HepG2 (cell line): ENCODE results near the gene SMIM41. TPM values are rescaled to one million over a fixed set of nuclear protein-coding genes. Genes with fewer than 3 reads are reported as not detected.

ENCODE experiments used
- HOXA3 ChIP-seq: sonication (generic); formaldehyde crosslinking; IDR thresholded peaks from 2 replicates; pipeline ENCODE4 v1.5.0; 2020; ENCODE audit warnings: missing genetic modification reagents
- HOXA5 ChIP-seq: sonication (generic); formaldehyde crosslinking; IDR thresholded peaks from 2 replicates; pipeline ENCODE4 v1.4.0; 2020; ENCODE audit warnings: missing genetic modification reagents
- MTF1 ChIP-seq: sonication (generic); formaldehyde crosslinking; IDR thresholded peaks from 2 replicates; pipeline ENCODE4 v1.5.0; 2020; ENCODE audit warnings: missing genetic modification reagents
- SOX5 ChIP-seq: IDR thresholded peaks from 2 replicates; pipeline ENCODE4 v1.6.1; 2016; ENCODE audit warnings: borderline replicate concordance
- TBP ChIP-seq: sonication (generic); formaldehyde crosslinking; IDR thresholded peaks from 2 replicates; pipeline ENCODE4 v1.5.0; 2020; ENCODE audit warnings: missing genetic modification reagents
- XRCC5 ChIP-seq: fragments of 200-400 bp; formaldehyde crosslinking; optimal IDR thresholded peaks from 2 replicates; pipeline ENCODE3; 2017; ENCODE audit warnings: mild to moderate bottlenecking, low read length
- ZFP62 ChIP-seq: sonication (generic); formaldehyde crosslinking; IDR thresholded peaks from 2 replicates; pipeline ENCODE4 v1.4.0; 2020; ENCODE audit warnings: missing genetic modification reagents
- polyA plus RNA-seq, 8 experiments: library from polyadenylated mRNA; depleted of rRNA in 3 of 8; stranded (reverse) in 7 of 8; unstranded in 1 of 8; fragments of >200 nt; fragmentation: Illumina TruSeq in 4 of 8; extraction: Trizol in 4 of 8; gene quantifications; 2 replicates each; pipeline versions ENCODE4 v1.2.1 to v1.2.3, GENCODE V29; 2011 to 2016; ENCODE audit warnings: low read depth in 4 of 8, missing spikeins in 1 of 8, mixed read lengths in 1 of 8; ENCODE audit not compliant: insufficient read depth in 1 of 8
- total RNA-seq, 5 experiments: library from RNA; depleted of rRNA; stranded (reverse); fragments of >200 nt; fragmentation: Illumina TruSeq; extraction: Trizol; gene quantifications; 2 replicates each; pipeline ENCODE4 v1.2.3, GENCODE V29; 2016; ENCODE audit warnings: low read depth in 1 of 5
- TF ChIP-seq, protein P1 (sequence below): sonication (generic); formaldehyde crosslinking; IDR thresholded peaks from 2 replicates; pipeline ENCODE4 v1.9.0; 2021; ENCODE audit warnings: mild to moderate bottlenecking, missing genetic modification reagents
- TF ChIP-seq, protein P2 (sequence below): sonication (generic); formaldehyde crosslinking; IDR thresholded peaks from 2 replicates; pipeline ENCODE4 v1.8.1; 2022; ENCODE audit warnings: mild to moderate bottlenecking, missing genetic modification reagents
- TF ChIP-seq, protein P3 (sequence below): sonication (generic); formaldehyde crosslinking; IDR thresholded peaks from 2 replicates; pipeline ENCODE4 v1.5.1; 2020; ENCODE audit warnings: mild to moderate bottlenecking, missing genetic modification reagents, moderate library complexity
- TF ChIP-seq, protein P4 (sequence below): sonication (generic); formaldehyde crosslinking; IDR thresholded peaks from 2 replicates; pipeline ENCODE4 v1.4.0; 2020; ENCODE audit warnings: missing genetic modification reagents
- TF ChIP-seq, protein P5 (sequence below): sonication (generic); formaldehyde crosslinking; IDR thresholded peaks from 2 replicates; pipeline ENCODE4 v1.4.0; 2020; ENCODE audit warnings: mild to moderate bottlenecking, missing genetic modification reagents

SMIM41 gene
- total and polyA plus RNA-seq, 2 of the 13 experiments (the other 11 are each of a cell fraction or from before 2014, with no cell fraction given): not detected

DNA sequence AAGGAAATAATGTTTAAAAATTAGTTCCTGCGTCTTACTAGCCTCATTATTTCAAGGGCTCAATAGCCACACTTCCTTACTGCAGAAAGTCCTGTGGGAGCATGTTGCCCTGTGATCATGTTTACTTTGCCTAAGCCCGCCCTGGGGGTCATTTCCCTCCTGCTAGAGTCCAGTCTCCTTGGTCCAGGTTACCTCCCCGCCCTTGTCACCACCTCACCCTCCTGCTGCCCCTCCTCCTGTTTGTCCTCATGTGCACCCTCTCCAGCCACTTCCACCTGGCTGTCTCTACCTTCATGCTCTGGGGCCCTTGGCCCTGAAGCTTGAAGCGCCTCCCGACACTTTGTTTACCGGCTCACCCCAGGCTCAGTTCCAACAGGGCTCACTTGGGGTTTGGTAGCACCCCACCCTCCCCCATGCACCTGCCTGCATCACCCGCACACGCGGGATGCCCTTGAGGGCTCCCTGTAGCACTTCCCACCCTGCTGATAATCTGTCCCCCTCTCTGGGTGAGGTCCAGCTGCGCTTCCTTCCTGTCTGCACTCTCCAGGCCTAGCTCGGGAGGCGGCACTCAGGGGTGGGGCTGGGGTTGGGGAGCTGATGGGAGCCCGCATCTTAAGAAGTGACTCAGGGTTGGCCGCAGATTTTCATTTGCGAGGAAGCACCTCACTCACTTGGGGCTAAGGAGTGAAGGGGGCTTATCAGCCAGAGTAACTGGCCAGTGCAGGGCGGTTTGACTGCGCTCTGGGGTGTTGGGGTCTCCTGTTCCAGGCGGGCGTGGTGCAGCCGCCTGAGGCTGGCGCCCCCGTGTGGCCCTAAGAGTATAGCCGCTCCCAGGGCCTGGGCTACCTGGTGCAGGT, 40.1 kb downstream of the SMIM41 start (continued):
- TF ChIP-seq, protein P1, sequence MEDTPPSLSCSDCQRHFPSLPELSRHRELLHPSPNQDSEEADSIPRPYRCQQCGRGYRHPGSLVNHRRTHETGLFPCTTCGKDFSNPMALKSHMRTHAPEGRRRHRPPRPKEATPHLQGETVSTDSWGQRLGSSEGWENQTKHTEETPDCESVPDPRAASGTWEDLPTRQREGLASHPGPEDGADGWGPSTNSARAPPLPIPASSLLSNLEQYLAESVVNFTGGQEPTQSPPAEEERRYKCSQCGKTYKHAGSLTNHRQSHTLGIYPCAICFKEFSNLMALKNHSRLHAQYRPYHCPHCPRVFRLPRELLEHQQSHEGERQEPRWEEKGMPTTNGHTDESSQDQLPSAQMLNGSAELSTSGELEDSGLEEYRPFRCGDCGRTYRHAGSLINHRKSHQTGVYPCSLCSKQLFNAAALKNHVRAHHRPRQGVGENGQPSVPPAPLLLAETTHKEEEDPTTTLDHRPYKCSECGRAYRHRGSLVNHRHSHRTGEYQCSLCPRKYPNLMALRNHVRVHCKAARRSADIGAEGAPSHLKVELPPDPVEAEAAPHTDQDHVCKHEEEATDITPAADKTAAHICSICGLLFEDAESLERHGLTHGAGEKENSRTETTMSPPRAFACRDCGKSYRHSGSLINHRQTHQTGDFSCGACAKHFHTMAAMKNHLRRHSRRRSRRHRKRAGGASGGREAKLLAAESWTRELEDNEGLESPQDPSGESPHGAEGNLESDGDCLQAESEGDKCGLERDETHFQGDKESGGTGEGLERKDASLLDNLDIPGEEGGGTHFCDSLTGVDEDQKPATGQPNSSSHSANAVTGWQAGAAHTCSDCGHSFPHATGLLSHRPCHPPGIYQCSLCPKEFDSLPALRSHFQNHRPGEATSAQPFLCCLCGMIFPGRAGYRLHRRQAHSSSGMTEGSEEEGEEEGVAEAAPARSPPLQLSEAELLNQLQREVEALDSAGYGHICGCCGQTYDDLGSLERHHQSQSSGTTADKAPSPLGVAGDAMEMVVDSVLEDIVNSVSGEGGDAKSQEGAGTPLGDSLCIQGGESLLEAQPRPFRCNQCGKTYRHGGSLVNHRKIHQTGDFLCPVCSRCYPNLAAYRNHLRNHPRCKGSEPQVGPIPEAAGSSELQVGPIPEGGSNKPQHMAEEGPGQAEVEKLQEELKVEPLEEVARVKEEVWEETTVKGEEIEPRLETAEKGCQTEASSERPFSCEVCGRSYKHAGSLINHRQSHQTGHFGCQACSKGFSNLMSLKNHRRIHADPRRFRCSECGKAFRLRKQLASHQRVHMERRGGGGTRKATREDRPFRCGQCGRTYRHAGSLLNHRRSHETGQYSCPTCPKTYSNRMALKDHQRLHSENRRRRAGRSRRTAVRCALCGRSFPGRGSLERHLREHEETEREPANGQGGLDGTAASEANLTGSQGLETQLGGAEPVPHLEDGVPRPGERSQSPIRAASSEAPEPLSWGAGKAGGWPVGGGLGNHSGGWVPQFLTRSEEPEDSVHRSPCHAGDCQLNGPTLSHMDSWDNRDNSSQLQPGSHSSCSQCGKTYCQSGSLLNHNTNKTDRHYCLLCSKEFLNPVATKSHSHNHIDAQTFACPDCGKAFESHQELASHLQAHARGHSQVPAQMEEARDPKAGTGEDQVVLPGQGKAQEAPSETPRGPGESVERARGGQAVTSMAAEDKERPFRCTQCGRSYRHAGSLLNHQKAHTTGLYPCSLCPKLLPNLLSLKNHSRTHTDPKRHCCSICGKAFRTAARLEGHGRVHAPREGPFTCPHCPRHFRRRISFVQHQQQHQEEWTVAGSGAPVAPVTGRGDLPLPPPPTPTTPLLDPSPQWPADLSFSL (CRISPR knock-in tag): no peak; the same call in 1 of the 2 replicates
- no peak for TF ChIP-seq MTF1 (CRISPR knock-in tag)
- peak; percentile 73 for TF ChIP-seq HOXA3
- TF ChIP-seq, protein P2, sequence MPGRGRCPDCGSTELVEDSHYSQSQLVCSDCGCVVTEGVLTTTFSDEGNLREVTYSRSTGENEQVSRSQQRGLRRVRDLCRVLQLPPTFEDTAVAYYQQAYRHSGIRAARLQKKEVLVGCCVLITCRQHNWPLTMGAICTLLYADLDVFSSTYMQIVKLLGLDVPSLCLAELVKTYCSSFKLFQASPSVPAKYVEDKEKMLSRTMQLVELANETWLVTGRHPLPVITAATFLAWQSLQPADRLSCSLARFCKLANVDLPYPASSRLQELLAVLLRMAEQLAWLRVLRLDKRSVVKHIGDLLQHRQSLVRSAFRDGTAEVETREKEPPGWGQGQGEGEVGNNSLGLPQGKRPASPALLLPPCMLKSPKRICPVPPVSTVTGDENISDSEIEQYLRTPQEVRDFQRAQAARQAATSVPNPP (CRISPR knock-in tag): no peak
- TF ChIP-seq, protein P3, sequence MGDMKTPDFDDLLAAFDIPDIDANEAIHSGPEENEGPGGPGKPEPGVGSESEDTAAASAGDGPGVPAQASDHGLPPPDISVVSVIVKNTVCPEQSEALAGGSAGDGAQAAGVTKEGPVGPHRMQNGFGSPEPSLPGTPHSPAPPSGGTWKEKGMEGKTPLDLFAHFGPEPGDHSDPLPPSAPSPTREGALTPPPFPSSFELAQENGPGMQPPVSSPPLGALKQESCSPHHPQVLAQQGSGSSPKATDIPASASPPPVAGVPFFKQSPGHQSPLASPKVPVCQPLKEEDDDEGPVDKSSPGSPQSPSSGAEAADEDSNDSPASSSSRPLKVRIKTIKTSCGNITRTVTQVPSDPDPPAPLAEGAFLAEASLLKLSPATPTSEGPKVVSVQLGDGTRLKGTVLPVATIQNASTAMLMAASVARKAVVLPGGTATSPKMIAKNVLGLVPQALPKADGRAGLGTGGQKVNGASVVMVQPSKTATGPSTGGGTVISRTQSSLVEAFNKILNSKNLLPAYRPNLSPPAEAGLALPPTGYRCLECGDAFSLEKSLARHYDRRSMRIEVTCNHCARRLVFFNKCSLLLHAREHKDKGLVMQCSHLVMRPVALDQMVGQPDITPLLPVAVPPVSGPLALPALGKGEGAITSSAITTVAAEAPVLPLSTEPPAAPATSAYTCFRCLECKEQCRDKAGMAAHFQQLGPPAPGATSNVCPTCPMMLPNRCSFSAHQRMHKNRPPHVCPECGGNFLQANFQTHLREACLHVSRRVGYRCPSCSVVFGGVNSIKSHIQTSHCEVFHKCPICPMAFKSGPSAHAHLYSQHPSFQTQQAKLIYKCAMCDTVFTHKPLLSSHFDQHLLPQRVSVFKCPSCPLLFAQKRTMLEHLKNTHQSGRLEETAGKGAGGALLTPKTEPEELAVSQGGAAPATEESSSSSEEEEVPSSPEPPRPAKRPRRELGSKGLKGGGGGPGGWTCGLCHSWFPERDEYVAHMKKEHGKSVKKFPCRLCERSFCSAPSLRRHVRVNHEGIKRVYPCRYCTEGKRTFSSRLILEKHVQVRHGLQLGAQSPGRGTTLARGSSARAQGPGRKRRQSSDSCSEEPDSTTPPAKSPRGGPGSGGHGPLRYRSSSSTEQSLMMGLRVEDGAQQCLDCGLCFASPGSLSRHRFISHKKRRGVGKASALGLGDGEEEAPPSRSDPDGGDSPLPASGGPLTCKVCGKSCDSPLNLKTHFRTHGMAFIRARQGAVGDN (CRISPR knock-in tag): peak; percentile 89
- peak; percentile 91 for TF ChIP-seq XRCC5
- no peak for TF ChIP-seq ZFP62 (CRISPR knock-in tag)
- TF ChIP-seq, protein P4, sequence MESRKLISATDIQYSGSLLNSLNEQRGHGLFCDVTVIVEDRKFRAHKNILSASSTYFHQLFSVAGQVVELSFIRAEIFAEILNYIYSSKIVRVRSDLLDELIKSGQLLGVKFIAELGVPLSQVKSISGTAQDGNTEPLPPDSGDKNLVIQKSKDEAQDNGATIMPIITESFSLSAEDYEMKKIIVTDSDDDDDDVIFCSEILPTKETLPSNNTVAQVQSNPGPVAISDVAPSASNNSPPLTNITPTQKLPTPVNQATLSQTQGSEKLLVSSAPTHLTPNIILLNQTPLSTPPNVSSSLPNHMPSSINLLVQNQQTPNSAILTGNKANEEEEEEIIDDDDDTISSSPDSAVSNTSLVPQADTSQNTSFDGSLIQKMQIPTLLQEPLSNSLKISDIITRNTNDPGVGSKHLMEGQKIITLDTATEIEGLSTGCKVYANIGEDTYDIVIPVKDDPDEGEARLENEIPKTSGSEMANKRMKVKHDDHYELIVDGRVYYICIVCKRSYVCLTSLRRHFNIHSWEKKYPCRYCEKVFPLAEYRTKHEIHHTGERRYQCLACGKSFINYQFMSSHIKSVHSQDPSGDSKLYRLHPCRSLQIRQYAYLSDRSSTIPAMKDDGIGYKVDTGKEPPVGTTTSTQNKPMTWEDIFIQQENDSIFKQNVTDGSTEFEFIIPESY: no peak
- TF ChIP-seq, protein P5, sequence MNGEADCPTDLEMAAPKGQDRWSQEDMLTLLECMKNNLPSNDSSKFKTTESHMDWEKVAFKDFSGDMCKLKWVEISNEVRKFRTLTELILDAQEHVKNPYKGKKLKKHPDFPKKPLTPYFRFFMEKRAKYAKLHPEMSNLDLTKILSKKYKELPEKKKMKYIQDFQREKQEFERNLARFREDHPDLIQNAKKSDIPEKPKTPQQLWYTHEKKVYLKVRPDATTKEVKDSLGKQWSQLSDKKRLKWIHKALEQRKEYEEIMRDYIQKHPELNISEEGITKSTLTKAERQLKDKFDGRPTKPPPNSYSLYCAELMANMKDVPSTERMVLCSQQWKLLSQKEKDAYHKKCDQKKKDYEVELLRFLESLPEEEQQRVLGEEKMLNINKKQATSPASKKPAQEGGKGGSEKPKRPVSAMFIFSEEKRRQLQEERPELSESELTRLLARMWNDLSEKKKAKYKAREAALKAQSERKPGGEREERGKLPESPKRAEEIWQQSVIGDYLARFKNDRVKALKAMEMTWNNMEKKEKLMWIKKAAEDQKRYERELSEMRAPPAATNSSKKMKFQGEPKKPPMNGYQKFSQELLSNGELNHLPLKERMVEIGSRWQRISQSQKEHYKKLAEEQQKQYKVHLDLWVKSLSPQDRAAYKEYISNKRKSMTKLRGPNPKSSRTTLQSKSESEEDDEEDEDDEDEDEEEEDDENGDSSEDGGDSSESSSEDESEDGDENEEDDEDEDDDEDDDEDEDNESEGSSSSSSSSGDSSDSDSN: no peak; the same call in none of the 2 replicates
- TF ChIP-seq HOXA5 (CRISPR knock-in tag): no peak
- TF ChIP-seq SOX5 (CRISPR knock-in tag): no peak; the same call in 1 of the 2 replicates
- no peak for TF ChIP-seq TBP (CRISPR knock-in tag)
